Measurements from ENCODE around the gene CCDC33.

CCDC33 gene

GRCh38 chr15:74373056-74373650, 137.0 kb downstream of the CCDC33 start:
- Histone ChIP-seq H3K4me2 (ENCODE audit: low read depth, low read length) (peak overlapping the region; percentile 95), H3K9me2 (replicated peaks; ENCODE audit: insufficient read depth, low read length) (no peaks in the 10 kb centered on the region), H3K9me3 (replicated peaks; ENCODE audit: insufficient read depth, low read length) (no peaks in the 10 kb centered on the region), H3F3A (ENCODE audit: insufficient read depth, low read length) (peaks cover 13% of the 10 kb centered on the region), H3K9ac (ENCODE audit: low read length) (peak overlapping the region; percentile 40; the same call in 1 of the 2 replicates), H3K27ac (ENCODE audit: low read length) (no peak overlapping the region), H3K4me3 (ENCODE audit: low read length) (peak overlapping the region; percentile 92; the same call in 1 of the 2 replicates), H3K79me2 (ENCODE audit: low read length) (no peaks in the 10 kb centered on the region), H3K4me1 (ENCODE audit: low read length) (peaks cover 12% of the 10 kb centered on the region; the same call in 1 of the 2 replicates), H3K36me3 (replicated peaks; ENCODE audit: insufficient read depth, low read length) (no peaks in the 10 kb centered on the region), H4K20me1 (ENCODE audit: insufficient read depth, low read length) (no peaks in the 10 kb centered on the region), H3K27me3 (replicated peaks; ENCODE audit: insufficient read depth, low read length) (0 out of 2 replicates have a peak, but pooled peaks cover 4% of the 10 kb centered on the region), H2AFZ (ENCODE audit: low read length) (peak overlapping the region; percentile 97)
- no peak for DNase-seq
- TF ChIP-seq, protein P1, sequence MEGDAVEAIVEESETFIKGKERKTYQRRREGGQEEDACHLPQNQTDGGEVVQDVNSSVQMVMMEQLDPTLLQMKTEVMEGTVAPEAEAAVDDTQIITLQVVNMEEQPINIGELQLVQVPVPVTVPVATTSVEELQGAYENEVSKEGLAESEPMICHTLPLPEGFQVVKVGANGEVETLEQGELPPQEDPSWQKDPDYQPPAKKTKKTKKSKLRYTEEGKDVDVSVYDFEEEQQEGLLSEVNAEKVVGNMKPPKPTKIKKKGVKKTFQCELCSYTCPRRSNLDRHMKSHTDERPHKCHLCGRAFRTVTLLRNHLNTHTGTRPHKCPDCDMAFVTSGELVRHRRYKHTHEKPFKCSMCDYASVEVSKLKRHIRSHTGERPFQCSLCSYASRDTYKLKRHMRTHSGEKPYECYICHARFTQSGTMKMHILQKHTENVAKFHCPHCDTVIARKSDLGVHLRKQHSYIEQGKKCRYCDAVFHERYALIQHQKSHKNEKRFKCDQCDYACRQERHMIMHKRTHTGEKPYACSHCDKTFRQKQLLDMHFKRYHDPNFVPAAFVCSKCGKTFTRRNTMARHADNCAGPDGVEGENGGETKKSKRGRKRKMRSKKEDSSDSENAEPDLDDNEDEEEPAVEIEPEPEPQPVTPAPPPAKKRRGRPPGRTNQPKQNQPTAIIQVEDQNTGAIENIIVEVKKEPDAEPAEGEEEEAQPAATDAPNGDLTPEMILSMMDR (IDR thresholded peaks at IDR 0.05; ENCODE audit: low read length), result no peak
- no peak for TF ChIP-seq EZH2 (optimal IDR thresholded peaks at IDR 0.05; ENCODE audit: low read depth, low read length)
- TF ChIP-seq EZH2phosphoT487 (IDR thresholded peaks at IDR 0.05; ENCODE audit: low read length), result no peak

DNA sequence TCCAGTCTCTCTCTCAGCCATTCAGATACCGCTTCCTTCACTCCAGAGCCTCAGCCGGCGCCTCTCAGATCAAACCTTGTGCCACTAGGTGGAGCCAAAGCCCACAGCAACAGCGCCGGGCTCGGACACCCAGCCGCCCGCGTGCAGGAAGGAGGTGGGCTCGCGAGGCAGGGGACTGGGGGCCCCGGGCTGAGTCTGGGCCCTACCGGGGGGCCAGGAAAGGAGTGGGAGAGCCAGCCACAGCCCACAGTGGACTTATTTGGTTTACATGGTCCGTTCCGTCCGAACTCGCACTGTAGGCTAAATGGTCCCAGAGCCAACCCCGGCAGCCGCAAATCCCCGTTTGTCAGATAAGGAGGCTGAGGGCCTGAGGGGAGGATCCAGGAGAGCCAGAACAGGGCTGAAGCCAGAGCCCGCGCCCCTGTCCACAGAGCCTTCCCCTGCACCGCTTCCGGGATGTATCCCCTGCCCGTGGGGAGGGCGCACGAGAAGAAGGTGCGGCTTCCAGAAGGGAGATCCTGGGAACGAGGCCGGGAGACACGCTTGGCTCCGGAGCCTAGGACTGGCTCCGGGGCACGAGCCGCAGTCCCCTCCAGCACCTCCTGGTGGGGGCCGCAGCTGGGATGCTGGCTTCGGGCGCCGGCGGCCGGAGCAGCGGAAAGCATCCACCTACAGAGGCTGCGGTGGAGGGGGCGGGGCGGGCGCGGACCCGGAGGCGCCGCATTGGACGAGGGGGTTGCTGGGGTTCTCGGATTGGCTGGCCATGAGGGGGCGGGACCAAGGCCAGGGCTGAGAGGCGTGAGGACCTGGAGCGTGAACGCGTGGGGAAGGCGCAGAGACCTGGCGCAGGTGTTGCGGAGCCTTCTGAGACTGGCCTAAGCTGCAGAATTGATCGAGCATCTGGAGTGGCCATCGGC, 137.9 kb downstream of the CCDC33 start:
- Histone ChIP-seq H3K4me2 (ENCODE audit: low read depth, low read length) (peak overlapping the region; percentile 95), H3K27ac (ENCODE audit: low read length) (peak overlapping the region; percentile 39; the same call in 1 of the 2 replicates), H2AFZ (ENCODE audit: low read length) (peak overlapping the region; percentile 97), H4K20me1 (ENCODE audit: insufficient read depth, low read length) (no peaks in the 10 kb centered on the region), H3F3A (ENCODE audit: insufficient read depth, low read length) (peaks cover 13% of the 10 kb centered on the region), H3K4me3 (ENCODE audit: low read length) (peak overlapping the region; percentile 92), H3K36me3 (replicated peaks; ENCODE audit: insufficient read depth, low read length) (no peaks in the 10 kb centered on the region), H3K27me3 (replicated peaks; ENCODE audit: insufficient read depth, low read length) (0 out of 2 replicates have a peak, but pooled peaks cover 4% of the 10 kb centered on the region), H3K4me1 (ENCODE audit: low read length) (peaks cover 12% of the 10 kb centered on the region; the same call in 1 of the 2 replicates), H3K9me2 (replicated peaks; ENCODE audit: insufficient read depth, low read length) (no peaks in the 10 kb centered on the region), H3K9me3 (replicated peaks; ENCODE audit: insufficient read depth, low read length) (no peaks in the 10 kb centered on the region), H3K79me2 (ENCODE audit: low read length) (no peaks in the 10 kb centered on the region), H3K9ac (ENCODE audit: low read length) (peak overlapping the region; percentile 40; the same call in 1 of the 2 replicates)
- TF ChIP-seq EZH2 (optimal IDR thresholded peaks at IDR 0.05; ENCODE audit: low read depth, low read length), result no peak
- TF ChIP-seq EZH2phosphoT487 (IDR thresholded peaks at IDR 0.05; ENCODE audit: low read length), result no peak
- TF ChIP-seq, protein P1 (IDR thresholded peaks at IDR 0.05; ENCODE audit: low read length), result peak; percentile 86
- DNase-seq, result peak; percentile 96

DNA sequence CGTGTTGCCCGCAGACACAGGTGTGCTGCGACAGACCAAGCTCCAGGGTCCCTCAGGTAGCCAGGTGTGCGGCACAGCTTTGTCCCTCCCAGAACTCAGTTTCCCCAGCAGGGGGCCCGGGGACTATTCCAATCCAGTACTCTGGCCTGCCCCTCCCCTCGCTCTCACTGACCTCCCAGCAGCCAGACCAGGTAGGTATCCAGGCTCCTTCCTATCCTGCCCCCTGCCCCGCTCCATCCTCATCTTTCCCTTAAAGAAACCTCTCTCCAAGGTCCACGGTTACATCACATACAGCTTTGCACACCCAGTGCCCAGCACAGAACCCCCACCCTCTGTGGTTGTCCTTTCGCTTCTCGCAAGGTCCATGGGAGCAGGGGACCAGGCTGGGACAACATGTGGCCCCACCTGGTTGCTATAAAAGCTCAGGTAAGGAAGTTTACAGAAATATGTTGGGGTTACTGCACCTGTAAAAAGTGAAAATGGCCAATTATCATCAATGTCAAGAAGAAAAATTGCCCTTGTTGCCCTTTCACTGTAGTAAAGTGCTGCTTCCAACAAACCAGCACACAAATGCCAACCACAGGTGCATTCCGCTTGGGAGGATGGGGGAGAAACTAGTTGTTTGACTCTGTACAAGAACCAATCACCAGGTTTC, 138.6 kb downstream of the CCDC33 start:
- Histone ChIP-seq H3F3A (ENCODE audit: insufficient read depth, low read length) (peaks cover 13% of the 10 kb centered on the region), H2AFZ (ENCODE audit: low read length) (peak overlapping the region; percentile 42), H3K27me3 (replicated peaks; ENCODE audit: insufficient read depth, low read length) (0 out of 2 replicates have a peak, but pooled peaks cover 4% of the 10 kb centered on the region), H3K27ac (ENCODE audit: low read length) (peak overlapping the region; percentile 26; the same call in 1 of the 2 replicates), H3K4me1 (ENCODE audit: low read length) (peaks cover 12% of the 10 kb centered on the region; the same call in 1 of the 2 replicates), H3K36me3 (replicated peaks; ENCODE audit: insufficient read depth, low read length) (no peaks in the 10 kb centered on the region), H3K9me2 (replicated peaks; ENCODE audit: insufficient read depth, low read length) (no peaks in the 10 kb centered on the region), H4K20me1 (ENCODE audit: insufficient read depth, low read length) (no peaks in the 10 kb centered on the region), H3K9ac (ENCODE audit: low read length) (peak overlapping the region; percentile 7; the same call in 1 of the 2 replicates), H3K9me3 (replicated peaks; ENCODE audit: insufficient read depth, low read length) (no peaks in the 10 kb centered on the region), H3K79me2 (ENCODE audit: low read length) (no peaks in the 10 kb centered on the region), H3K4me2 (ENCODE audit: low read depth, low read length) (peak overlapping the region; percentile 95), H3K4me3 (ENCODE audit: low read length) (peak overlapping the region; percentile 92)
- DNase-seq, result peak; percentile 10
- TF ChIP-seq EZH2phosphoT487 (IDR thresholded peaks at IDR 0.05; ENCODE audit: low read length) (no peak), EZH2 (optimal IDR thresholded peaks at IDR 0.05; ENCODE audit: low read depth, low read length) (no peak)
- TF ChIP-seq, protein P1 (IDR thresholded peaks at IDR 0.05; ENCODE audit: low read length), result no peak; the same call in 1 of the 2 replicates
